Esophagus mucosa (tissue), 1 donor: ENCODE measurements around the gene PIP5K1B. TPM values are rescaled to one million over a fixed set of nuclear protein-coding genes. Genes with fewer than 3 reads are reported as not detected.

Experiments used
- ATAC-seq: fragments of 200-7000 bp; cut with Tn5 transposase; one replicate; pipeline ENCODE4 v1.9.1; 2020
- total RNA-seq: library from RNA; stranded (reverse); gene quantifications from one replicate; pipeline ENCODE4 v1.2.4, GENCODE V29; 2023
- donor health status: DM: yes; HTN: yes; CAD: no.

The PIP5K1B gene
- total RNA-seq, 1 donor from 2014 or later: 1.3 TPM

- ATAC-seq: no peak
Observed at GRCh38 chr9:68860419-68860818, 155.4 kb downstream of the PIP5K1B start.

DNA sequence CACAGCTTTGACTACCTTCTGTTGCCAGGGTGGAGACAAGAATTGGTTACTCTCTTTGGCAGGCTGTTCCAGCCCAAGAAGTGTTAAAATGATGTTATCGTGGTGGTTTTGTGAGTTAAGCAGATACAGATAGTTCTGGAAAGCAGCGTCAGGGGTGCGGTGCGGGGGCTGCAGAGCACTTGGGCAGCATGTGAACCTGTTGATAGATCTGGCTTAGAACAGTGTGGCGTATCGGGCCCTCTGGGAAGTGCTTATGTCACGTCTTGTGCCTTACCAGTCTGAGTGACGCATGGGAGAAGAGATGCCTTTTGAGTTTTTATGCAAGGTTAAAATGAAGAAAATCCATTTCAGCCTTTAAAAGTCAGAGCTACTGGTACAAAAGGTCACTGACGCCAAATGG is 156.4 kb downstream of the PIP5K1B start:
- no peak for ATAC-seq

DNA sequence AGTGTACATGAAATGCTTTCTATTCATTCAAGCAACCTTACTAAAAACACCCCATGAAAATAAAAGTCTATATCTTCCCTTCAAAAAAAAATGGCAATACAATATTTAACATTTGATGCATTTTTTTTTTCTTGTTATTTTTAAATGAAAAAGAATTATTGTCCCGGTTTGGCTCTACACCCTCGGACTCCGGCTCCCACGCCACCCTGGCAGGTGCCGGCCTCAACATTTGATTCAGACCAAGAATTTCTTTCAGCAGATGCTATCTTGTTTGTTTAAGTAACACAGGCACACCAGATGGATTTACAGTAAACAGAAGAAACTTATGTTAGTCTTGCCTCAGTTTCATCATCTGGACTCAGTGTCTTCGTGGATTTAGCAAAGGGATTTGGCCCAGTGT is 162.0 kb downstream of the PIP5K1B start:
- no peak for ATAC-seq

DNA sequence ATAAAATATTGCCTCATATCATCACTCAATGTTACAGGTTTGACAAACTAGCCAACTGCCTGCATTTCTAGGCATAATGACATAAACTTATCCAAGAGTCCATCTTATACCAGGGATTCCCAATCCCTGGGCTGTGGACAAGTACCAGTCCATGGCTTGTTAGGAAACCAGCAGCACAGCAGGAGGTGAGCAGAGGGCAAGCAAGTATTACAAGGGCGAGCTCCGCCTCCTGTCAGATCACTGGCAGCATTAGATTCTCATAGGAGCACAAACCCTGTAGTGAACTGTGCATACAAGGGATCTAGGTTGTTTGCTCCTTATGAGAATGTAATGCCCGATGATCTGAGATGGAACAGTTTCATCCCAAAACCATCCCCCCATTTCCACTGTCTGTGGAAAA is 164.0 kb downstream of the PIP5K1B start:
- no peak for ATAC-seq

GRCh38 chr9:68870086-68870485 is 165.0 kb downstream of the PIP5K1B start:
- no peak for ATAC-seq

DNA sequence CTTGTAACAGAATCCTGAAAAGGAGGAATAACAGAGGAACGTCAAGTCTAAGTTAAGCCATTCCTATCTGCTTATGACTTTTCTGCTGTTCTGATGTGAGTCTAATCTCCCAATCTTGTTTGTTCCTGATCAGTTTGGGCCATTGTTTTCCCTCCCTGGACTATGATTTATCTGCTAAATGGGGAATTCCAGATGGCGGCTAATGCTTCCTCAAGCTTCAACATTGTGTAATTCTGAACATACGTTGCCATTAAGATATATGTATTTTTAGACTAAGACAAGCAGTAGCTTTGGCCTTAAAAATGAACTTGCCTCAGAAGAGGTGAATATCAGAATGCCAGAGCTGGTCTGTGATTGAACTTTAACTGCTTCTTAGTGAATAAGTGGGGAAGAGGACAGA is 166.2 kb downstream of the PIP5K1B start:
- no peak for ATAC-seq

DNA sequence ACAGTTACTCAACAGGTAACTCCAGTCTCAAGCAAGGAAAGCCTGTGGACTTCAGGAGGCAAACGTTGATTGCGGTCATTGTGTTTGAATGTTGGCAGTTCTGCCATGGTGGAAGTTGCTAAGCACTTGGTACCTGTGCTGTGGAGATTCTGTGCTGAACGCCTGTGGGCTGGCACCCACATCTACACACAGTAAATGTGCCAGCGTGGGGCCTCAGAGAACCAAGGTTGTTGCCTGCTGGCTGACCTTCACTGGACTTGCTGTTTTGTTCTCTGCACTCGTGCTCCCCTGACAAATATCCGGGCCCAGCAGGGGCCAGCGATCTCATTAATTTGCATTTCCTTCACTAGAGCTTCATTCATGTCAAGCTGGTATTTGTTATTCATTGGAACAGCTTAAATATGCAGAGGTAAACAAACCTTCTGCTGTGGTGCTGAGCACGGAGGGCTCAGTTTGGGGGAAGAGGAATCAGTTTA is 167.0 kb downstream of the PIP5K1B start:
- no peak for ATAC-seq

DNA sequence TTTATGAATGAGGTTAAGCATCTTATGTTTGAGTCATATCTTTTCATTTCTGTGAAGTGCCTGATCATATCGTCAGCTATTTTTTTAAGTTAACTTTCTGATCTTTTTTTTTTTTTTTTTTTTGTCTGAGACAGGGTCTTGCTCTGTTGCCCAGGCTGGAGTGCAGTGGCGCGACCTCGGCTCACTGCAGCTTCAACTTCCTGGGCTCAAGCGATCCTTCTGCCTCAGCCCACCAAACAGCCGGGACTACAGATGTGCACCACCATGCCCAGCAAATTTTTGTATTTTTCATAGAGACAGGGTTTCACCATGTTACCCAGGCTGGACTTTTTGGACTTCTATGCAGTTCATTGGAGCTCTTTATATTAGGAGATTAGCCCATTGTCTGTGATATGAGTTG is 168.1 kb downstream of the PIP5K1B start:
- no peak for ATAC-seq

DNA sequence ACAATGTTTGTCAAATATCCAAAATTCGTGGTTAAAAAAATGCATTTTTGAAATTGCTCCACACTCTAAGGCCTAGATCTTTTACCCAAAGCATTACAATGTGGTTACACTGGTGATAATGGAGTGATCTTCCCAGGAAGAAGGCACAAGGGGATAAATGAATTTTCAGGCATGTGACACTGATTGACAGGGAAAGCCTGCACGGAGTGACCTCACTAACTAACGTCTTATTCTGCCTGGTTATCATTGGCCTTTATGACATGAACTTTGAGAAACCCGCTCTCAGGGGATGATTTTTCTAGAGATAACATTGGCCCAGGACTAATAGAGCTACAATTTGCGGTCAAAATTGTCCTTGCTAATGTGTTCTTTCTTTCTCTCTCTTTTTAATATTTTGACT is 171.2 kb downstream of the PIP5K1B start:
- no peak for ATAC-seq

GRCh38 chr9:68876681-68877080 is 171.6 kb downstream of the PIP5K1B start:
- no peak for ATAC-seq

DNA sequence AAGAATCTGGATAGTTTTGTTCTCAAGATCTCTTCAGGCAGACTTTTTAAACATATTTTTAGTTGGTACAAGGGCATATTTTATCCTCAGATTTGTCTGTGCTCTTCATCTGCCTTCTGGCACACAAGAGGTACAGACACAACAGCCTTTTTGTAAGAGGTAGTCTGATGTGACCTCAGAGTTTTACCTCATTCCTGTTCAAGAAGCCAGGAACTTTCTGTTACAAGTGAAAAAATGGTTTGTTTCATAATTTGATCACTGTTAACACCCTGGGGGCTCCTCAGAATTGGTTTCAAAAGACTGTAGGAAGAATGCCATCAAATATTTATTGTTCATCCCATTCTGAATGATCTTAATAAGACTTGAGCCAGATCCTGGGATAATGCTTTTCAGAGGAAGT is 172.2 kb downstream of the PIP5K1B start:
- no peak for ATAC-seq

DNA sequence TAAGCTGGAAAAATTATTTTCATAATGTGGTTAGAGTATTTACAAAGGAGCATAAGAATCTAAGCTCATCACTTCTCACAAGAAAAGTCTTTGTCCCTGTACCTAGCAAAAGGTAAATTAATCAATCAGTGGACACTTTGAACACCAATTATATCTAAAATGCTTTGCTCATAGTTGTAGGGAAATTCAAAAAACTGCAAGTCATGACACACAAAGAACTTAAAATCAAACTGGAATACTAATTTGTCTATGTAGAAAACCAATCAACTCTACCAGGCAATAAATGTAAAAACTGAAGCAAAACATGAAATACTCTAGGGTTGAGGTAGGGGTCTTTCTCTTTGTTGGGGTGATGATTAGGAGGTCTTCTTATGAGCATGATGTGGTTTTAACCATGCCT is 173.4 kb downstream of the PIP5K1B start:
- ATAC-seq: no peak

GRCh38 chr9:68883224-68883623 is 178.2 kb downstream of the PIP5K1B start:
- no peak for ATAC-seq

DNA sequence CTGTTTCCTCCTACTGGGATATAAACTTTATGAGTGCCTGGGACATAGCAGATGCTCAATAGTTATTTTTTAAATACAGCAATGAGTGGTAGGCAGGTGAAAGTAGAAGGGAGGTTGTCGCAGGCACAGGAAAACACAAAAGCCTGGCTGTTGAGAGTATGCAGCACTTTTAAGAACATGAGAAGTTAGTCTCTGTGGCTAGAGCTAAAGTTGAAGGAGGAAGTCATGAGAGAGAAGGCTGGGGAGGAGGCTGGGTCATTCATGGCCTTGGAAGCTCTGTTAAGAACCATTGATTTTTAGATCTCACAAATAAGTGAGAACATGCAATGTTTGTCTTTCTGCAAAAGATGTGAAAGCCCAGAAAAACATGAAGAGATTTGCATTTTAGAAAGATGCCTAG is 182.2 kb downstream of the PIP5K1B start:
- no peak for ATAC-seq

- no peak for ATAC-seq
Observed at GRCh38 chr9:68894502-68894901, 189.5 kb downstream of the PIP5K1B start.

GRCh38 chr9:68895741-68896478 is 190.9 kb downstream of the PIP5K1B start:
- no peak for ATAC-seq

DNA sequence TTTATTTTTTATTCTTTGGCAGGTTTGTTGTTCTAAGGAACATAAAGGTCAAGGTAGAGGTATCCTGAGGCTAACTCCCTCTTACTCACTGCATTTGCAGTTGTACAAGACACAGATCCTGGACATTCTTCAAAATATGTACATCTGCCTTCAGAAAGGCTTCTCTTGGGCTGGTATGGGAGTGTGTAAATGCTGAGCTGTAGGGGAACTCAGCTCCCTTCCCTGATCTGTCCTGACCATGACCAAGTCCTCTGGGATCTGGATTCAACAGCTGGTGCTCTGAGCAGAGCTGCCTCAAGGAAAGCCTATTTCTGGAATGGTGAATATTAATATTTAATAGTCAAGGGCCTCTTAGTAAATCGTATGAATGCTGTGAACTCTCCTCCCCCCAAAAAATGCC is 191.4 kb downstream of the PIP5K1B start:
- ATAC-seq: no peak

GRCh38 chr9:68897577-68898145 is 192.6 kb downstream of the PIP5K1B start:
- ATAC-seq: no peak

GRCh38 chr9:68898781-68899439 is 193.9 kb downstream of the PIP5K1B start:
- ATAC-seq: no peak

GRCh38 chr9:68904454-68904853 is 199.4 kb downstream of the PIP5K1B start:
- no peak for ATAC-seq

DNA sequence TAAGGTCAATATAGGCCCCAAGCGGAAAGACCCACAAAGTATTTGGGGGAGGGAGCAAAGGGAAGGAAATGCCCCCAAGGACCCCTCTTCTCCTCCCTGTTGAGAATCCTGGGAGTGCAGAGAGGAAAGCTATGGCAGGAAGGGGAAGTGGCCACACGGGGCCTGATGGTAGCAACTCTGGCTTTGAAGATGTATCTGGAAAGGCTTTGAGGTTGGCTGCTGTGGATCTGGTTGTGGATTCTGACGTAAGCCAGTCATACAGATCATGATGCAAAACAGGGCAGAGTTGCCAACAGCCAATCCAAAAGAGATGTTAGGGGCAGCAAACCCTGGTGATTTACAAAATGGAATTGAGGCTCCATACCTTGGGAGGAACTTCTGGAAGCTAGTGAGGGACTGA is 200.1 kb downstream of the PIP5K1B start:
- ATAC-seq: no peak

- no peak for ATAC-seq
Observed at GRCh38 chr9:68907910-68908309, 202.9 kb downstream of the PIP5K1B start.

- no peak for ATAC-seq
Observed at GRCh38 chr9:68912561-68912960, 207.5 kb downstream of the PIP5K1B start.

GRCh38 chr9:68913054-68913453 is 208.0 kb downstream of the PIP5K1B start:
- ATAC-seq: no peak
